Caco-2 (cell line): ENCODE measurements around the gene ATG13. TPM values are rescaled to one million over a fixed set of nuclear protein-coding genes. Genes with fewer than 3 reads are reported as not detected.

ENCODE experiments used
- BruUV-seq: library from RNA; stranded (reverse); fragments of 400-500 nt; replicated peaks from 2 replicates; lab custom pipeline; 2021; lab: Mats Ljungman, UMichigan
- CTCF ChIA-PET: fragments of 300-600 bp; sonication (Branson Sonifier 250); formaldehyde crosslinking; loops from one replicate; lab custom pipeline; 2022; ENCODE audit warnings: antibody characterized with exemption; lab: Charles Lee
- POLR2A ChIA-PET: fragments of 300-600 bp; sonication (Branson Sonifier 250); formaldehyde crosslinking; loops from one replicate; lab custom pipeline; 2022; ENCODE audit warnings: antibody characterized with exemption; lab: Charles Lee
- DNase-seq, 2 experiments: peaks; one replicate each; pipeline versions ENCODE4 v3.0.0 to v3.0.0-alpha.2; 2020 to 2022
- H3K27me3 ChIP-seq: replicated peaks from 2 replicates; pipeline ENCODE4 v1.6.0; 2011; ENCODE audit warnings: low read length; ENCODE audit not compliant: control insufficient read depth, insufficient read depth
- H3K36me3 ChIP-seq: 2 replicates; pipeline ENCODE4 v1.5.1; 2011; ENCODE audit warnings: low read length; ENCODE audit not compliant: control insufficient read depth, insufficient read depth
- H3K4me1 ChIP-seq: fragments of 250-450 bp; sonication (Bioruptor Pico); 2 replicates; pipeline ENCODE4 v1.5.1; 2020; ENCODE audit warnings: mild to moderate bottlenecking
- H3K4me3 ChIP-seq: 2 replicates; pipeline ENCODE4 v1.5.1; 2011; ENCODE audit warnings: low read depth, mild to moderate bottlenecking, control low read depth, low read length
- H3K9me3 ChIP-seq: fragments of 250-450 bp; sonication (Bioruptor Pico); 2 replicates; pipeline ENCODE4 v1.5.1; 2020; ENCODE audit warnings: mild to moderate bottlenecking, moderate library complexity
- H3K27ac Mint-ChIP-seq: one replicate; pipeline ENCODE4 v1.8.0; 2022; ENCODE audit warnings: mixed read lengths; ENCODE audit not compliant: unreplicated experiment
- H3K27me3 Mint-ChIP-seq: one replicate; pipeline ENCODE4 v1.8.0; 2022; ENCODE audit warnings: mixed read lengths; ENCODE audit not compliant: insufficient read depth, unreplicated experiment
- H3K36me3 Mint-ChIP-seq: one replicate; pipeline ENCODE4 v1.8.0; 2022; ENCODE audit warnings: mild to moderate bottlenecking, mixed read lengths; ENCODE audit not compliant: insufficient read depth, unreplicated experiment
- H3K4me1 Mint-ChIP-seq: one replicate; pipeline ENCODE4 v1.8.0; 2022; ENCODE audit warnings: low read depth, mixed read lengths; ENCODE audit not compliant: unreplicated experiment
- H3K4me3 Mint-ChIP-seq: one replicate; pipeline ENCODE4 v1.8.0; 2022; ENCODE audit warnings: mild to moderate bottlenecking, moderate library complexity, mixed read lengths; ENCODE audit not compliant: unreplicated experiment
- H3K9me3 Mint-ChIP-seq: one replicate; pipeline ENCODE4 v1.8.0; 2022; ENCODE audit warnings: mixed read lengths; ENCODE audit not compliant: unreplicated experiment
- CTCF ChIP-seq, 2 experiments: fragments of 200-600 bp in 1 of 2; IDR thresholded peaks; 1 replicate in 1 of 2; 2 replicates in 1 of 2; pipeline versions ENCODE4 v1.5.1 to v1.8.0; 2011 to 2022; ENCODE audit warnings: antibody characterized with exemption in 1 of 2, control low read depth in 1 of 2, inconsistent platforms in 1 of 2, low read depth in 1 of 2, low read length in 1 of 2, mild to moderate bottlenecking in 1 of 2, moderate library complexity in 1 of 2; ENCODE audit not compliant: insufficient read depth in 1 of 2, severe bottlenecking in 1 of 2, unreplicated experiment in 1 of 2
- intact Hi-C: fragments of 100-400 bp; cut with micrococcal nuclease; formaldehyde crosslinking; loops from one replicate; pipeline ENCODE4 v1.10.0; 2022; ENCODE audit not compliant: unreplicated experiment
- total RNA-seq: library from RNA; stranded (reverse); gene quantifications from 2 replicates; pipeline ENCODE4 v1.2.3, GENCODE V29; 2022

ATG13 gene
- total RNA-seq, 1 experiment from 2014 or later: 101 TPM

- TF ChIP-seq CTCF (IDR thresholded peaks at IDR 0.05; ENCODE audit: insufficient read depth in 1 of 2, low read depth in 1 of 2, low read length in 1 of 2, severe bottlenecking in 1 of 2, unreplicated experiment in 1 of 2): no peak
- Histone ChIP-seq H3K9me3 (no peaks in the 10 kb centered on the region), H3K27me3 (no peaks in the 10 kb centered on the region), H3K36me3 (peaks cover 16% of the 10 kb centered on the region), H3K4me1 (peaks cover 6% of the 10 kb centered on the region), H3K4me3 (peak within 1 kb of the TSS; percentile 87)
- no peaks in the 10 kb centered on the region for H3K9me3 Mint-ChIP-seq
- peaks cover 55% of the 10 kb centered on the region for H3K36me3 Mint-ChIP-seq
- intact Hi-C loops: loop anchor here (1.0 to 5.0 kb wide), 3 partner anchors 18 to 146 kb away; no protein-coding TSS in a partner anchor
- H3K4me1 Mint-ChIP-seq: peaks cover 7% of the 10 kb centered on the region
- ChIA-PET CTCF (interaction anchor here (0.6 to 1.5 kb wide), 6 partner anchors 17 to 853 kb away, joined by 3 to 6 read pairs (median 4); no protein-coding TSS in a partner anchor), POLR2A (interaction anchor here (0.5 to 1.6 kb wide), 8 partner anchors 19 to 236 kb away, joined by 3 to 14 read pairs (median 4); partner anchors contain the start of genes CSTPP1 and F2)
- H3K27ac Mint-ChIP-seq: peak within 1 kb of the TSS; percentile 99
- H3K4me3 Mint-ChIP-seq: peak within 1 kb of the TSS; percentile 96
- peak; percentile 99 to 100 for DNase-seq
- BruUV-seq: no TSS peak
- H3K27me3 Mint-ChIP-seq: no peaks in the 10 kb centered on the region
These were observed 83.1 kb downstream of the ATG13 start, which contains the start of the genes ARHGAP1 and ZNF408 for GRCh38 chr11:46700241-46701077. TSS of gene ARHGAP1 (minus strand) at chr11:46700619. CDS start at chr11:46696107, 4,512 bp downstream. TSS of gene ZNF408 (plus strand) at chr11:46701031. CDS start at chr11:46701048, 17 bp downstream.

- CTCF ChIA-PET: interaction anchor here (0.6 to 1.5 kb wide), 5 partner anchors 16 to 845 kb away, joined by 3 to 6 read pairs (median 5); no protein-coding TSS in a partner anchor
- intact Hi-C loops: loop anchor here (5.0 kb wide), 1 partner anchor 51 kb away; no protein-coding TSS in a partner anchor
- DNase-seq: no peak
- Histone ChIP-seq H3K4me1 (peaks cover 6% of the 10 kb centered on the region), H3K4me3 (peak overlapping the region; percentile 87), H3K36me3 (peaks cover 14% of the 10 kb centered on the region), H3K27me3 (no peaks in the 10 kb centered on the region), H3K9me3 (no peaks in the 10 kb centered on the region)
- POLR2A ChIA-PET: interaction anchor here (0.8 to 1.6 kb wide), 6 partner anchors 18 to 147 kb away, joined by 3 to 14 read pairs (median 4); partner anchors contain the start of gene F2
- Mint-ChIP-seq H3K27ac (peak overlapping the region; percentile 99), H3K27me3 (no peaks in the 10 kb centered on the region), H3K36me3 (peaks cover 56% of the 10 kb centered on the region), H3K4me3 (peak overlapping the region; percentile 96), H3K4me1 (peaks cover 7% of the 10 kb centered on the region), H3K9me3 (no peaks in the 10 kb centered on the region)
- TSS peak; percentile 70 for BruUV-seq
- no peak for TF ChIP-seq CTCF (IDR thresholded peaks at IDR 0.05; ENCODE audit: insufficient read depth in 1 of 2, low read depth in 1 of 2, low read length in 1 of 2, severe bottlenecking in 1 of 2, unreplicated experiment in 1 of 2)
These were observed 83.8 kb downstream of the ATG13 start for GRCh38 chr11:46701078-46701654.
